GM12878 (cell line): ENCODE results near the gene ZFP36. TPM values are rescaled to one million over a fixed set of nuclear protein-coding genes. Genes with fewer than 3 reads are reported as not detected.

Experiments used
- ESRRA ChIP-seq: IDR thresholded peaks from 2 replicates; pipeline ENCODE4 v1.6.1; 2012; ENCODE audit warnings: mild to moderate bottlenecking, low read length, improper control_type of control experiment
- HDAC2 ChIP-seq: fragments of 200-600 bp; sonication (generic); IDR thresholded peaks from 2 replicates; pipeline ENCODE4 v1.6.1; 2017
- HSF1 ChIP-seq: fragments of 150-350 bp; IDR thresholded peaks from 2 replicates; pipeline ENCODE4 v1.6.1; 2014; ENCODE audit warnings: mild to moderate bottlenecking, low read depth, low read length
- IRF3 ChIP-seq: fragments of 450-650 bp; IDR thresholded peaks from 2 replicates; pipeline ENCODE4 v1.6.1; 2014; ENCODE audit warnings: mild to moderate bottlenecking
- IRF5 ChIP-seq: fragments of 450-650 bp; IDR thresholded peaks from 2 replicates; pipeline ENCODE4 v1.6.1; 2017; ENCODE audit warnings: borderline replicate concordance
- KDM1A ChIP-seq: fragments of 200-600 bp; sonication (generic); IDR thresholded peaks from 2 replicates; pipeline ENCODE4 v1.6.1; 2016; ENCODE audit warnings: borderline replicate concordance
- MLLT1 ChIP-seq: fragments of 450-650 bp; IDR thresholded peaks from 2 replicates; pipeline ENCODE4 v1.6.1; 2016; ENCODE audit warnings: mild to moderate bottlenecking
- MTA2 ChIP-seq: fragments of 450-650 bp; IDR thresholded peaks from 2 replicates; pipeline ENCODE4 v1.6.1; 2016; ENCODE audit warnings: low read depth, mild to moderate bottlenecking, moderate library complexity
- RAD21 ChIP-seq: IDR thresholded peaks from 2 replicates; pipeline ENCODE4 v1.6.1; 2011; ENCODE audit warnings: mild to moderate bottlenecking, low read depth, low read length, moderate library complexity; ENCODE audit not compliant: insufficient read depth
- STAT1 ChIP-seq: fragments of 450-650 bp; conservative IDR thresholded peaks from 2 replicates; pipeline ENCODE4 v1.6.1; 2014; ENCODE audit warnings: antibody characterized with exemption, mild to moderate bottlenecking
- TAF1 ChIP-seq: IDR thresholded peaks from 2 replicates; pipeline ENCODE4 v1.6.1; 2011; ENCODE audit warnings: mild to moderate bottlenecking, low read depth, low read length, borderline replicate concordance
- TCF12 ChIP-seq: IDR thresholded peaks from 2 replicates; pipeline ENCODE4 v1.6.1; 2011; ENCODE audit warnings: low read depth, mild to moderate bottlenecking, low read length
- YY1 ChIP-seq: IDR thresholded peaks from 2 replicates; pipeline ENCODE4 v1.6.1; 2011; ENCODE audit warnings: low read depth, mild to moderate bottlenecking, low read length
- ZBED1 ChIP-seq: IDR thresholded peaks from 2 replicates; pipeline ENCODE4 v1.6.1; 2016; ENCODE audit warnings: borderline replicate concordance
- ZNF384 ChIP-seq: IDR thresholded peaks from 2 replicates; pipeline ENCODE4 v1.6.1; 2012; ENCODE audit warnings: low read depth, mild to moderate bottlenecking, low read length, improper control_type of control experiment, borderline replicate concordance
- ZNF592 ChIP-seq: fragments of 450-650 bp; IDR thresholded peaks from 2 replicates; pipeline ENCODE4 v1.6.1; 2017; ENCODE audit warnings: mild to moderate bottlenecking, moderate library complexity
- polyA plus RNA-seq, 11 experiments: library from polyadenylated mRNA; depleted of rRNA in 4 of 11; unstranded in 6 of 11; stranded (reverse) in 5 of 11; fragments of >200 nt; fragmentation: Nextera tagmentation in 4 of 11; fragmentation: Illumina TruSeq in 1 of 11; extraction: Ambion mirVana in 4 of 11; extraction: Trizol in 1 of 11; gene quantifications; 1 replicate in 1 of 11; 2 replicates in 10 of 11; pipeline versions ENCODE4 v1.2.1 to v1.2.3, GENCODE V29; 2011 to 2016; ENCODE audit warnings: inconsistent platforms in 2 of 11, missing spikeins in 2 of 11, low read depth in 1 of 11
- total RNA-seq, 4 experiments: library from RNA; depleted of rRNA in 3 of 4; stranded (reverse); fragments of >200 nt in 3 of 4; fragmentation: Illumina TruSeq in 1 of 4; extraction: Trizol in 1 of 4; gene quantifications; 2 replicates each; pipeline versions ENCODE4 v1.2.1 to v1.2.3, GENCODE V29; 2013 to 2021

The ZFP36 gene
- total and polyA plus RNA-seq, 10 of the 15 experiments (the other 5 are each of a cell fraction or from before 2014, with no cell fraction given): 5.3 to 55.0 (median 18.1) TPM

- TF ChIP-seq MLLT1 (peak; percentile 80; the same call in 1 of the 2 replicates), ZNF384 (peak; percentile 65; the same call in 1 of the 2 replicates), TCF12 (peak; percentile 96), ZBED1 (no peak; the same call in 1 of the 2 replicates), MTA2 (peak; percentile 39; the same call in 1 of the 2 replicates), ZNF592 (peak; percentile 100), ESRRA (0 out of 2 replicates have a peak, but pooled peaks have one; percentile 69), IRF5 (peak; percentile 93), HSF1 (no peak), KDM1A (no peak), HDAC2 (no peak), STAT1 (0 out of 2 replicates have a peak, but pooled peaks have one; percentile 53), YY1 (peak; percentile 99), IRF3 (no peak), RAD21 (no peak), TAF1 (peak; percentile 79)
Measured at GRCh38 chr19:39445196-39446111, 38.8 kb downstream of the ZFP36 start, which contains the start of gene SUPT5H (continued).
